ENCODE data around the gene OR2C1. TPM values are rescaled to one million over a fixed set of nuclear protein-coding genes. Genes with fewer than 3 reads are reported as not detected.

The OR2C1 gene
- total RNA-seq, 2 donors from 2014 or later: not detected

DNA sequence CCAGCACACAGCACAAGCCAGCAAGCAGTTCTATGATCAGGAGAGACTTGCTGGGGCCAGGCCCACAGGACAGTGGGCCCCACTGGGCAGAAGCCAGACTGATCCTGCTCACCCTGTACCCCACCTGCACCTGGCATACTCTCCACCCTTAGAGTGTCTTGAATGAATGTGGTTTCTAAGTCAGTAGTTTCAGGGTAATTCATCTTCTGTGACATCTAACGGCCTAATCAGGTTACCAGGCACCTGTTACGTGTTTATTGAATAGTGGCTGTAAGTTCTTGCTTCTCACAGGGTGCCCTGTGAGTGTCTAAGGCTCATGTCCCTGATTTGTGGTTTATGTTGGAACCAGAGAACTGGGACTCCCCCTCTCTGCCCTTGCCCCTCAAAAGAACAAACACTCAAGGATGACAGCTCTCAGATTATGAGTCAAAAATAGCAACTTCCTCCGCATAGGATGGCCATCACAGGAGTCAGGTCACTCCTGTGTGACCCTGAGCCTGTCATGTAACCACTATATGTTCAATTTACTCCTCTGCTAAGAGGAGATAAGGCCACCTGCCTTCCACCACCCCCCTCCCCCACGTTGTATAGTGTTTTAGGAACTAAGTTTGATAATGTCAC lies 7.0 kb upstream of the OR2C1 start:
- TF ChIP-seq, protein P1, sequence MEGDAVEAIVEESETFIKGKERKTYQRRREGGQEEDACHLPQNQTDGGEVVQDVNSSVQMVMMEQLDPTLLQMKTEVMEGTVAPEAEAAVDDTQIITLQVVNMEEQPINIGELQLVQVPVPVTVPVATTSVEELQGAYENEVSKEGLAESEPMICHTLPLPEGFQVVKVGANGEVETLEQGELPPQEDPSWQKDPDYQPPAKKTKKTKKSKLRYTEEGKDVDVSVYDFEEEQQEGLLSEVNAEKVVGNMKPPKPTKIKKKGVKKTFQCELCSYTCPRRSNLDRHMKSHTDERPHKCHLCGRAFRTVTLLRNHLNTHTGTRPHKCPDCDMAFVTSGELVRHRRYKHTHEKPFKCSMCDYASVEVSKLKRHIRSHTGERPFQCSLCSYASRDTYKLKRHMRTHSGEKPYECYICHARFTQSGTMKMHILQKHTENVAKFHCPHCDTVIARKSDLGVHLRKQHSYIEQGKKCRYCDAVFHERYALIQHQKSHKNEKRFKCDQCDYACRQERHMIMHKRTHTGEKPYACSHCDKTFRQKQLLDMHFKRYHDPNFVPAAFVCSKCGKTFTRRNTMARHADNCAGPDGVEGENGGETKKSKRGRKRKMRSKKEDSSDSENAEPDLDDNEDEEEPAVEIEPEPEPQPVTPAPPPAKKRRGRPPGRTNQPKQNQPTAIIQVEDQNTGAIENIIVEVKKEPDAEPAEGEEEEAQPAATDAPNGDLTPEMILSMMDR (IDR thresholded peaks at IDR 0.05): no peak
- H3K9ac ChIP-seq (ENCODE audit: low read depth in 2 of 2, low read length in 2 of 2): no peak overlapping the region
- H3K4me3 ChIP-seq: no peak overlapping the region
- H3K27ac ChIP-seq: no peak overlapping the region
- H3K4me1 ChIP-seq: no peaks in the 10 kb centered on the region
- no peaks in the 10 kb centered on the region for H3K27me3 ChIP-seq
- no peaks in the 10 kb centered on the region for H3K9me3 ChIP-seq
- no peaks in the 10 kb centered on the region for H3K36me3 ChIP-seq
- DNase-seq: no peak
- intact Hi-C loops (cut with DNase I): no loop called here

DNA sequence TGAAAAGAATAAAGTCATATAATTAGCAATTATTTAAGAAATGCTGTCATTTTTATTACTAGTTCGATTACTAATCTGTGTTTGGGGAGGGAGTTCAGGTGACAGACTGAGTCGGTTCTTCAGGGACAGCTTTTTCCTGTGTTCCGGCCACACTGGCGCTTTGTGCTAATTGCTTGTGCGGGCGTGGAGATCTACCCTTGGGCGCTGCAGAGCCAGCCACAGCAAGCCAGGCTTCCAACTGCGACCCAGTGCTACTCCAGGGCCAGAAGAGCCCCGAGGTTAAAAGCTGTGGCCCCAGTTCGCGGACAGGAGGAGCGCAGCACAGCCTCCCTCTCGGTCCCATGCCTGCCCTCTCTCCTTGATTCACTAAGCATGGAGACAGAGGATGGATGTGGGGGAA lies 6.5 kb upstream of the OR2C1 start:
- Histone ChIP-seq H3K4me3 (no peak overlapping the region), H3K9ac (ENCODE audit: low read depth in 2 of 2, low read length in 2 of 2) (no peak overlapping the region), H3K4me1 (no peaks in the 10 kb centered on the region), H3K27ac (no peak overlapping the region), H3K27me3 (no peaks in the 10 kb centered on the region), H3K36me3 (no peaks in the 10 kb centered on the region), H3K9me3 (no peaks in the 10 kb centered on the region)
- DNase-seq: no peak
- TF ChIP-seq, protein P1 (IDR thresholded peaks at IDR 0.05): no peak
- intact Hi-C loops (cut with DNase I): no loop called here

DNA sequence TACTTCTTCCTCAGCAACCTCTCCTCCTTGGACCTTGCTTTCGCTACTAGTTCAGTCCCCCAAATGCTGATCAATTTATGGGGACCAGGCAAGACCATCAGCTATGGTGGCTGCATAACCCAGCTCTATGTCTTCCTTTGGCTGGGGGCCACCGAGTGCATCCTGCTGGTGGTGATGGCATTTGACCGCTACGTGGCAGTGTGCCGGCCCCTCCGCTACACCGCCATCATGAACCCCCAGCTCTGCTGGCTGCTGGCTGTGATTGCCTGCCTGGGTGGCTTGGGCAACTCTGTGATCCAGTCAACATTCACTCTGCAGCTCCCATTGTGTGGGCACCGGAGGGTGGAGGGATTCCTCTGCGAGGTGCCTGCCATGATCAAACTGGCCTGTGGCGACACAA lies 429 bp downstream of the OR2C1 start:
- Histone ChIP-seq H3K27me3 (no peaks in the 10 kb centered on the region), H3K9ac (ENCODE audit: low read depth in 2 of 2, low read length in 2 of 2) (no peak overlapping the region), H3K27ac (no peak overlapping the region), H3K4me1 (no peaks in the 10 kb centered on the region), H3K36me3 (no peaks in the 10 kb centered on the region), H3K9me3 (no peaks in the 10 kb centered on the region), H3K4me3 (no peak overlapping the region)
- TF ChIP-seq, protein P1 (IDR thresholded peaks at IDR 0.05): no peak
- DNase-seq: no peak
- intact Hi-C loops (cut with DNase I): no loop called here

DNA sequence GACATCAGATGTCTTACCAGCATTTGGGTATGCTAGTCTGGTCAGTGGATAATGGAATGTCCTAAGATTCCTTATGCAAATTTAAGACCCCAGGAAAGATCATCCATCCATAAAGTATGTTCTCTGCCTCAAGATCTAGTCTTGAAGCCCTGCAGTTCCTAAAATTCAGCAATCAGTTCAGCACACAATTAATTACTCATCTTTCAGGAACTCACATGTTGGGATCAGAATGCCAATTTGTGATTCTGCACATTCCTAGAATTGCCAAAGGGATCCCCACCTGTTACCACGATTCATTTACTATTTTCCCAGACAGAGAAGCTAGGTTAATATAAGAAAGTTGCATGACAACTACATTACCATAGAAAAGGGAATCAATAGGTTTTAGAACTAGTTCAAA lies 3.2 kb downstream of the OR2C1 start:
- intact Hi-C loops (cut with DNase I): no loop called here
- no peaks in the 10 kb centered on the region for H3K4me1 ChIP-seq
- no peak for DNase-seq
- H3K27me3 ChIP-seq: no peaks in the 10 kb centered on the region
- no peaks in the 10 kb centered on the region for H3K9me3 ChIP-seq
- no peak overlapping the region for H3K9ac ChIP-seq (ENCODE audit: low read depth in 2 of 2, low read length in 2 of 2)
- TF ChIP-seq, protein P1 (IDR thresholded peaks at IDR 0.05): no peak
- H3K4me3 ChIP-seq: no peak overlapping the region
- H3K36me3 ChIP-seq: no peaks in the 10 kb centered on the region
- no peak overlapping the region for H3K27ac ChIP-seq

DNA sequence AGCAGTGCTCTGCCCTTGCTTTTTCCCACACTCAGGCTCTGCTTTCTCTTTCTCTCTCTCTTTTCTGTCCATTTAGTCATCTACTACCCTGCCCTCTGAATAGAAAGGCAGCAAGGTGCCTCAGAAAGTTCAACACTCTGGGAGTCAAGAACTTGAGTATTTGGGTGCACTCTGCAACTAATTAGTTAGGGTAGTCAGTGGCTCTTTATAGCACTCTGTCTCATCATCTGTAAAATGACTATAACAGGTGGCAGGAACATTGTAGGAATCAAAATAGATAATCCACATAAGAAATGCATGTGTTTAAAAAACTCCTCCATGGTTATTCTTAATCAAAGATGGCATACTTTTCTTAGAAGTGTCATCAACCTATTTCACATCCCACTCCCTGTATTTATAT lies 7.2 kb downstream of the OR2C1 start:
- TF ChIP-seq, protein P1 (IDR thresholded peaks at IDR 0.05): no peak
- no peak overlapping the region for H3K9ac ChIP-seq (ENCODE audit: low read depth in 2 of 2, low read length in 2 of 2)
- no peak overlapping the region for H3K4me3 ChIP-seq
- H3K36me3 ChIP-seq: no peaks in the 10 kb centered on the region
- H3K27ac ChIP-seq: no peak overlapping the region
- H3K4me1 ChIP-seq: no peaks in the 10 kb centered on the region
- H3K9me3 ChIP-seq: no peaks in the 10 kb centered on the region
- DNase-seq: no peak
- intact Hi-C loops (cut with DNase I): no loop called here
- no peaks in the 10 kb centered on the region for H3K27me3 ChIP-seq
